GM18909 (cell line): Measurements from ENCODE around the gene NEURL1B.

ENCODE experiments used
- ATAC-seq: cut with Tn5 transposase; IDR thresholded peaks from one replicate; pipeline ENCODE4 v1.9.1; 2021; ENCODE audit warnings: mild to moderate bottlenecking; ENCODE audit not compliant: unreplicated experiment, poor library complexity

Gene NEURL1B

DNA sequence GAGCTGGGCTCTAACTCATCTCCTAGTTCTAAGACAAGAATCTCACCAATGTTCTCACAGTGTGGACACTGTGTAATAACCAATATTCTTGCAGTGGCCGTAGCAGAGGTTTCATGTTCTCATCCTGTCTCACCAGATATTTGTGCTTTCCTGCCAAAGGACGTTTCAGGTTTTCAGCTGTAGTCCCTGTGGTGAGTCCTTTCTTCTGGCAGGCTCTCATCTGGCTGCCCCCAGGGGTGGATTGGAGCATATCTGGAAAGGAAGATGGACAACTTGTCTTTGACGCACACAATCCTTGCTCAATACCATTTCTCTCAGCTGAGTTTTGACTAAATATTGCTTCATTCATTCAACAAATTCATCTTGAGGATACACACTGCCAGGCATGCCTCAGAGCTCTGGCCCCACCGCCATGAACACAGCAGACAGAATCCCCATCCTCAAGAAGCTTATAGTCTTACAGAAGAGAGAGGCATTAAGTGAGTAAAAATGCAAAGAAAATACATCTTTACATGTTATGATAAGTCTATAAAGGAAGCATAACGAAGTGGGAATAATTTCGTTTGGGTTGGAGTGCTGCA is 33.8 kb upstream of the NEURL1B start:
- no peak for ATAC-seq

DNA sequence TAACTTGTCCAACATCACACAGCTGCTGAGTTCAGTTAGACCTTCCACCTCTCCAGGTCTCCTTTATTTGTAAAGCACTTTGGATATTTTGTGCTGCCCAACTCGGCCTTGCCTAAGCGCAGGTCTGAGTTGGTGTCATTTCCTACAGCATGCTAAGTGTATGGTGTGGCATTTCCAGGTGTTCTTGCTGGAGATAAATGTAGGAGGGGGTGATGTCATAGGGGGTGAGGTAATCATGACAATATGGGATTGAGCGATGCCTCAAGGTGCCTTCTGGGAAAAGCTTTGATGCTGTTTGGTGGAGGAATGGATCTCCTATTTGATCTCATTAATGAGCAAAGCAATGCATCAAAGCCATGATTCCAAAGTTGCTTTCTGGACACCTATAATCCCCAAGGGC is 32.3 kb upstream of the NEURL1B start:
- ATAC-seq = no peak

DNA sequence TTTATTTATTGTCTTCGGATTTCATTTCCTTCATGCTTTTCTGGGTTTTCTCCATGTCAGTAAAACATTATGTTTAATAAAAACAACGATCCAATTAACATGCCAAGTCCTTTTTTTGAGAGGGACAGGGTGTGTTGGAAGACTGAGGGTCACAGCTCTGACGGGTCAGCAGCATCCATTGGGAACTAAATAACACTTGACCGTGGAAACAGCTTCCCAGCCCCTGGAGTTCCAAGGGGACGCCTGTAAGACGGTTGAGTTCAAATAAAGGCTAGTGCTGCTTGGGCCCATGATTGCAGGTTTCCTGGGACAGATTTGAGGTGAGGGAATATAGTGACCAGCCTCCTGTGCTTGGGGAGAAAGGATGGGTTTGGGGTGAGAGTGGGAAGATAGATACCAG is 30.4 kb upstream of the NEURL1B start:
- ATAC-seq = no peak

DNA sequence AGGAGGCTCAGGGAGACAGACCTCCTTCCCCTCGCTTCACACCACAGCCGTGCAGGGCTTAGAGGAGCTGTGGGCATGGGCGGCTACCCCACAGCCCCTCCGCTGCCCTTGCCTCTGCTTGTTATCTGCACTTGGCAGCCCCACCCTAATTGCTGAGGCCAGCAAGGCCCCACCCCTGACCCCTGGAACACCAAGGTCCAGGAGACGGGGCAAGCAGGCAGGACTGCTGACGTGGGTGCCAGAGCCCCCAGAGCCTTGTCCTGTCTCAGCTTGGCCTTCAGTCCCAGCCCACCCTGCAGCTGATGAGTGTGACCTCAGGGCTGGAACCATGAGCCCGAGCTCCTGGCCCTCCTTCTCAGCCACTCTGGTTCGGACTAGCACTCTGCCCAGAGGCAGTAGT is 29.1 kb upstream of the NEURL1B start:
- no peak for ATAC-seq

DNA sequence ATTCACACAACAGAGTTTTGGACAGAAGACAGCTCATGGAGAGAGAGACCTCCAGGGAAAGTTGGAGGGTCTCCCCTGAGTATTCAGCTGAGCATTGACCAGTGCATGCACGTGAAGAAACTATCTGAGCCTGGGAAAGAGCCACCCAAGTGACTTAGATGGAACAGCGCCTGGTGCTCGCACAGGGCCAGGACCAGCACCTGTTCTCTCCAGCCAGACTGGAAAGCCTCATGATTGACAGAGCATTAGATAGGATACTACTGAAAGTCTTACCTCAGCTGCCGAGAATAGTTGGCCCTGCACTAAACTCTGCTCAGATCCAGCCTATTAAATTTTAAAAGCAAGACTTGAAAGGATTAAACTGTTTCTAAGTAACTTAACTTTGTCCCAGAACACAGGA is 28.3 kb upstream of the NEURL1B start:
- no peak for ATAC-seq

DNA sequence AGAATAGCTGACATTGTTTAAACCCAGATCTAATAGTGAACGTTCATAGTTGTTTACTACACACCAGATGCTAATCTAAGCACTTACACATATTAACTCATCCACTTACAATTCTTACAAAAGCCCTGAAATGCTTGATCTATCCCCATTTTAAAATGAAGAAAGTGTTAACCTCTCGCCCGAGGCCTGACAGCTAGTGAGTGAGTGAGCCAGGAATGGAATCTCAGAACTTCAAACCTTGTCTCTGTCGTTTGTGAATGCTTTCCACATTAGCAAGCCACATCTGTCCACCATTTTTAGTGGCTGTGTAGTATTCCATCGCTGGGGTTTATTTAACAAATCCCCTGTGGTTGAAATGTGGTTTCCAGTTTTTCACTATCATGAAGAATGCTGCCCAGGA is 24.9 kb upstream of the NEURL1B start:
- ATAC-seq = no peak

DNA sequence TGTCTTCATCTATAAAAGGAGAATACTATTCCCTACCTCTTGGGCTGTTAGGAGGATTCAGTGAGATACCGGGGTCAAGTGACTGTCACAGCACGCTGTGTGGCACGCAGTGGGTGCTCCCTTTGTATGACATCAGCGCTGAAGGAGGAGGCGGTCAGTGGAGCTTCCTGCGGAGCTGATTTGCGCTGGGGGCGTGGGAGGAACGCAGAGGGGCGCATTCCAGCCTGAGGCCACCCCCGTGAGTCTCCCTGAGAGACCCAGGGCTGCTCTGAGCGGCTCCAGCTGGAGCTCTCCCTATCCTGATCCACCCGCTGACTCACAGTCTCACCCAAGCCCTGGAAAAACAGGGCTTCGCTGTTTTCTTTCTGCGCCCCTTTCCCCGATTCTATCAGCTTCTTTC is 24.3 kb upstream of the NEURL1B start:
- no peak for ATAC-seq

DNA sequence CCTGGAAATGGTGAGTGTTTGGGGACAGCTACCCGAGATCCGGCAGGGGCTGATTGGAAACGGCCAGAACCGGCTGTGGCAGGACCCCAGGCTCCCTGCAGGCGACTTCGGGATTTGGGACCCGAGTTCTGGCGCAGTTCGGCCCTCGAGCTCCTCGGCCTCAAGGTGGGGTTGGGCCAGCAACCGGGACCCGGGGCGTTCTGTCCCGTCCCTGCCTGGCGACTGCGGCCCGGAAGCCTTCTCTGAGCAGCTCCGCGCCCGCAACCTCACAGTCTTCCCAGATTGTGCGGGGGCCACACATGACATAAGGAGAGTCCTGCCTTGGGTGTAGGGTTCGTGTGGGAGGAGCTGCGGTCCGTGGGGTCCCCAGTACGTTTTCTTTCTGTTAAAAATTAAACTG is 23.2 kb upstream of the NEURL1B start:
- no peak for ATAC-seq

DNA sequence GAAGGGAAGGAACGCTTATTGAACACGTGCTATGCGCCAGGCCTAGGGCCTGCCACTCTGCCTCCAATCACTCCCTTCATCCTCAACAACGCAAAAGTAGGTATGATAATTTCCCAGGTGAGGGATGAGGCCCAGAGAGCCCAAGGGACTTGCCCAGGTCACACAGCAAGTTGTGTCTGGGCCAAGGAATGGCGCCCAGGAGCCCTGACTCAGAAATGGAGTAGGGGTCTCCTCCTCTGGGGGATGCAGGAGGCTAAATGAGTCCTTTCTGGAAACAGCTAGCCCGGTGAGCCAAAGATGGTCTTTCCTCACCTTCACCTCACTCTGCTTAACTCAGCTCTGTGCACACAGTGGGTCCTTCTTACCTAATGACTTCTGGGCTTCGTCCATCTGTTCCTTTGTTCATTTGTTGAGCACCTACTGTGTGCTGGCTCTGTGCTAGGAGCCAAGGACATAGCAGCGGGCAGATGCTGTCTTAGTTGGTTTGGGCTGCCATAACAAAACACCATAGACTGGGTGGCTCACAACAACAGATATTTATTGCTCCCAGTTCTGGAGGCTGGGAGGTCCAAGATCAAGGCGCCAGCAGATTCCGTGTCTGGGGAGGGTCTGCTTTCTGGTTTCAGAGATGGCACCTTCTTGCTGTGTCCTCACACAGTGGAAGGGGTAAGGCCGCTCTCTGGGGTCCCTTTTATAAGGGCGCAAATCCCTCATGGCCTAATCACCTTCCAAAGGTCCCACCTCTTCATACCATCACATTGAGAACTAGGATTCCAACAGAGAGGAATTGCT is 22.3 kb upstream of the NEURL1B start:
- no peak for ATAC-seq

DNA sequence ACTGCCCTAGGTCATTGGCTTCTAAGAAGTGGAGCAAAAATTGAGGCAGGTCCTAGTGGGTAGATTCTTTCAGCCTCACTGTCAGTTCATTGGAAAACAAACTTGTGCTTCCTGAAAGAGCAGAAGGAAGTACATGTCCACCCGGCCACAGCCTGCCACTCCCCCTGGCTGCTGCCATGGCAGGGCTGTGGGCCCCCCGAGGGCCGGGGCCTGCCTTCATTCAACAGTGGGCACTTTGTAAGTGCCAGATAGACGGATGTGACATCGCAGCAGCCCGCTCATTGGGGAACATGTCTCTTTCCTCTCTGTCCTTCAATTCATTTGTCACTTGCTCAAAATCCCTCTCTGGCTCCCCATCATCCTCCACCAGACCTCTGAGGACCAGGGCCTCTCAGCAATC is 20.6 kb upstream of the NEURL1B start:
- ATAC-seq = no peak

DNA sequence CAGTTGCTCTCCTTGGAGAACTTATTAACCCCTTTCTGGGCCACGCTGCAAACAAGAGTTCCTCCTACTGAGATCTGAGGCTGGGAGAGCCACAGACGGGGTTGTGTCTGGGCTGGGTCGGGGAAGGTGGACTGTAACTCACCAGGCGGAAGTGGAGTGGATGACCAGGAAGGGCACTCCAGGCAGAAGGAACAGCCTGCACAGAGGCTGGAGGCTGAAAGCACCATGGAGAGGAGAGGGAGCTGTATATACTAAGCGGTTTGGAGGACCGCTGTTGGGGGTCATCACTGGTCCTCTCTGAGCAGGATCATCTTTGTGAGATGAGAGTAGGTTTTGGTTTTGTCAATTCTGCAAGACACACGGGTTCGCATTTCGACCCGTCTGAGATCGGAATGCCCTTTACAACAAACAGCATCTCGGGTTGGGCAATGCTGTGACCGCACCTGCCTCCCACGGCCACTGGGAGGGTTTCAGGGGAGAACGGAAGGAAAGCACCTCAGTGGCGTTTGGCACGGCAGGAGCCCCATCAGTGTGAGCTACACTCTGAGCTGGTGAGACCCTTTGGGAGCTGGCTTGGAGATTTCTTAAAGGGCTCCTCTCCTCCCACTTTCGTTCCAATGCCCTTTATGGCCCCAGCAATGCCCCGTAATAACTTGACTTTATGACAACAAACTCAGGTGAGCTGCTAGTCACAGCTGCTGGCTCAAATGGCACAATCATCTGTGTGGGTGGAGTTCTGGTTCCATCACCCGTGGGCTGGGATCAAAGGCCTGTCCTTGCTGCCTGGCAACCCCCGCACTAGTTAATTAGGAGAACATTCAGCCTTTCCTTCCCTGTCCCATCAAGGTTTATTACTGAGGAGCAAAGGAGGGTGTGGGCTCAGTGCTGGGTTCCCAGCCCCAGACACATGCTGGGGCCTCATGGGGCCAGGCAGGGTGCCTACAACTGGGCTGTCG is 18.7 kb upstream of the NEURL1B start:
- no peak for ATAC-seq

DNA sequence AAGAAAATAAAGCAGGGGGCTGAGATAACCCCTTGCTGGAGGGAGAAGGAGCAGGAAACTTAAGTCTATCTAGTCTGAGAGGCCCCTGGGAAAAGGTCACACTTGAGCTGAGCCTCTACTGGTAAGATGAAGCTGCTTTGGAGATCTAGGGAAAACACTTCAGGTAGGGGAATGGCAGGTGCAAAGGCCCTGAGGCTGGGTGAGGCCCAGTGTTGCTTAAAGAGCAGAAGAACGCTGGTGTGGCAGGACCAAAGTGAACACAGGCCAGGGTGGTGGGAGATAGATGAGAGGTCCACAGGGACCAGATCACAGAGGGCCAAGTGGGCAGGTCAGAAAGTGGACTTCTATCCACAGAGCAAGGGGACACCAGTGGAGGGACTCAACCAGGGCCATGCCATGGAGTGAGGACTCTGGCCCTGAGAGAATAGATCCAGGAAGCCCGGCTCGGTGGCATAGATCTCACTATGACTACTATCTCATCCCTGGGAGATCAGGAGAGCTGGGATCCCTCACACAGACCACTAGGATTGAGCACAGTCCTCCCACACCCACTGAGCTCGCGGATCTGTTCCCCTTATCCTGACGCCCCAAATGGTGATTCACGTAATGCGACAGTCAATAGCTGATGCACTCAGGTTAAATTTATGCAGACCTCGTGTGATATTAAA is 17.6 kb upstream of the NEURL1B start:
- no peak for ATAC-seq

DNA sequence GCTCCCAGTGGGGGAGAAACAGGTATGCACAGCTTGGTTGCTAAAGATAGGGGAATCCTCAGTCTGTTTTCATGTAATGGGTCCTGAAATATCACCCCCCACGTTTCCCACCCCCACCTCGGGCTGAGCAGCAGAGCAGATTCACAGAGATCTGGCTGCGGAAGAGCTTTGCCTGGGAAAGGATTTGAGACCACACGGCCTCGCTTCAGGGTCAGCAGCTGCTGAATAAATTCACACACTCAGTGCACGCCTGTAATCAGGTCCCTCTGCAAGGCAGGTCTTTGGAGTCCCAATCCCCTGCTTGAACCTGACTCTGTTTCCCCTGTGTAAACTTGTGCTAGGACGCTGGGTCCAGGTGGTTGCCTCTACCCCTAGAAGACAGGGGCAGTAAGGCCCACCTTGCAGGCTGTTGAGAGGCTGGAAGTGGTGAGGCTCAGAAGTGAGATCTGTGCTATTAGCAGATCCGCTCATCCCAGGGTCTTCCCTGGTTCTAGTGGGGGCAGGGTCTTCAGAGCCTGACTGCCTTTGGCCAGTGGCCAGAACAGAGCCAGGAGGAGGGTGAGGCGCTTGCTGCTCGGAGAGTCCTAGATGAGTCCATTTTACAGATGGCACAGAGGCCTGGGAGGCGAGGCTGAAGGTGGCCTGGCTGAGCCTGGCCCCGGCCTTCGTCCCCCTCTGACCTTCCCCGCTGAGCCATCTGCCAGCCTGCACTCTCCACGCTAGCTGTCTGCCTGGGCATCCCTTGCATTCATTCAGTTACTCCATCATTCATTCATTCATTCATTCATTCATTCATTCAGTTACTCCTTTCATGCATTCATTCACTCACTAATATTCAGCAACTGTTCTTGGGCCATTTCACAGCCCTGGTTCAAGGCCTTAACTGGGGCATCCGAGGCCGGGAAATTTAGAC is 16.7 kb upstream of the NEURL1B start:
- ATAC-seq = no peak

DNA sequence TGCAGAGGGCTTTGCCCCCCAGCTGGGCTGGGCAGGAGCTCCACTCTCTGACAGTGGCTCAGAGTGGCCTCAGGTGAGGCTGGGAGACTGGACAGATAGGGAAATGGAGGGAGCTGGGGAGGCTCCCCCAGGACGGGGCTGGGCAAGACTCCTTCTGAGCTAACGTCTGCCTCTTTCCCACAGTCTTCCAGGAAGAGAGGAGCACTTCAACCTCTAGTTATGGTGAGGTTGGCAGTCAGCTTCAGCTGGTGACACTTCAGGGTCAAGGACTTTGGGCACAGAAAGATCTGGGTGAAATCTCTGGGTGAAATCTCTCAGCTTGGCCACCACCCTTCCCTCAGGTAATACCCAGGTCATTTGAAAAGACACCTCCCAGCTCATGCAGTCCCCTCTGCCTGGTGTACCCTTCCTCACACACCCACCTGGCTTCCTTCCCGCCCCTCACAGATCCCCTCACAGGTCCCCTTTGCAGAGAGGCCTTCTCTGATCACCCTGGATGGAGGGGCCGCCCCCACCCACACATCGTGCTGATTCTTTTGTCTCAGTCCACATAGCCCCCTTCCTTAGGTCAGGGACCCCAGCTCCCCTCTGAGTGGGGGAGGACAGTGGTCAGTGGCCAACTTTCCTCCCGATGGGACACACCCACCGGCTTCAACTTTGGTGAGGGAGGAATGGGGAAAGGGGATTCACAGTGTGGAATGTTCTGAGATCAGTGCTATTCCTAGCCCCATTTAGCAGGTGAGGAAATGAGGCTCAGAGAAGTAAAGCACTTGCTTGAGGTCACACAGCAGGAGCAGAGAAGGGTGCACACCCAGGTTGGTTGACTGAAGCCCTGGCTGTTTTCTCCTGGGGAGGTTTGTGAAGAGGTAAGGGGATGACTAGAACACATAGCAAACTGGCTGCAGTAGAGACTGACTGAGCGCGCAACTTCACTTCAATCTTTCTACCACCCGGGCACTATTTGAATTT is 15.8 kb upstream of the NEURL1B start:
- no peak for ATAC-seq

DNA sequence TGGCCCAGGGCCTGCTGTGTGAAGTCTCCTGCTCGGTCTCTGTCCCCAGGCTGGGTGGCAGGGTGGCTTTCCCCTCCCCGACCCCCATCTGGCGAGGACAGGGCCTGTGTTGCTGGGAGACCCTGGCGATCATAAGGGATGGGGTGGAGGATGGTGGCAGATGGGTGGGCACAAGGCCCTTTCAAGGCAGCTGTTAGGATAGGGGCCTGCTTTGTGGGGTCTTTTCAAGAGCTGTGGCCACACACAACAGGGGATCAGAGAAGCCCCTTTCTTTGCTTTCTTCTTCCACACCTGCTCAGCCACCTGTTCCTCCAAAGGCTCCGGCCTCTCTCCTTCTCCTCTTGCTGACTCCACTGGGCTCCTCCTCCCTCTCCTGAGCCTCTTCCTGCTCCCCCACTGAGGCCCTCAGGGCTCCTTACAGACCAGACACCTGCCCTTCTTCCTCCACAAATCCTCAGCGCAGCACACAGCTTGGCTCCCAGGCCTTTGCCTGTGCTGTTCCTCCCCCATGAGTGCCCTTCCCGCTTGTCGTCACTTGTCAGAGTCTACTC is 15.0 kb upstream of the NEURL1B start:
- ATAC-seq = no peak

DNA sequence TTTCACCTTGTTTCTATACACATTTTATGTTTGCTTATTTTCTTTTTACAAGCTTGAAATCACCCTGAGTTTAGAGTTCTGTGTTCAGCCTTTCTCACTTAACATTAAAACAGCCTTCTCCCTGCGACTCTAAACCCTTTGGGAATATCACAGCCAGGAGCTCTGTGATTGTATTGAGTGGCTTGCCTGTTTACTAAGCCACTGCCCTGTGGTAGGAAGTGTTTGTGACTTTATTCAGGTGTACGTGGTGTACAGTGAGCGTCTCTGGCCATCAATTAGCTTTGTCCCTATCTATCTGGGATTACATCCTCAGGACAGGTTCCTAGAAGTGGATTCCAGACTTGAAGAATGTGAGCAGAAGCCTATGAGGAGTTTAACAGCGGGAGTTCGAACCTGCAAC is 11.0 kb upstream of the NEURL1B start:
- no peak for ATAC-seq

DNA sequence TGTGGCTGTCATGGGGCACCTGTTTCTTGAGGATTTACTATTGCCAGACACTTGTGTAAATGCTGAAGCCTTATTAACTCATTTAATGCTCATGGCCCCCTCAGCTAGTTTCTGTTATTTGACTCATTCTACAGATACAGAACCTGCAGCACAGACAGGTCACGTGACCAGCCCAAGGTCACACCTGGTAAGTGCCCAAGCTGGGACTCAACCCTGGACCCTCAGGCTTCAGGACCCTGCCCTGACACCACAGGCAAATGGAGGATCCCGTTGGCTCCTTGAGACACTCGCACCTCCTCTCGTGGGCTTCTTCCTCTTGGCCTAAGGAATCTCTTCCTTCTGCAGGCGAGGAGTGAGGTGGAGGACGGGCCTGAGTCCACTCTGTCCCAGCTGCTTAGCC is 10.6 kb upstream of the NEURL1B start:
- ATAC-seq = no peak

DNA sequence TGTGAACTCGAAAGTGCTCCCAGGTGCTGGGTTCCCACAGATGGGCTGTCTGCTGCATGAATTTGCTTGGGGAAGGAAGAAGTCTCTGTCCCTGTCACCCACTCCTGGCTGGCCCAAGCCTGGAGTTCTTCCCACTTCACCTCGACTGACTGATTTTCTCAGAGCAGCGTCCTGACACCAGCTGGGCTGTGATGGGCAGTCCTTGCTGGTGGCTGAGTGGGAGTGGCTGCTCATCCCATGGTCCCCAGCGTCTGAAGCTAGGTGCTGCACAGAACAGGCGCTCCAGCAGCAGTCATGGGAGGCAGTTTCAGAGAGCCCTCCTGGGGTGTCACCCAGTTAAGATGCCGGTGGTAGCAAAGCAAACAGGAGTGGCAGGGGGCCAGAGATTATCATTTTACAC is 10.1 kb upstream of the NEURL1B start:
- no peak for ATAC-seq
